Muscle layer of duodenum (tissue), 2 donors: Measurements from ENCODE around the gene PXT1.
"Not testable (repeated sequence)": the region's sequence is repeated elsewhere in the genome, so short reads cannot be mapped to it uniquely, and the experiment has no call there.

Source experiments
- H3K27ac ChIP-seq: one replicate; pipeline ENCODE4 v1.7.0; 2013; ENCODE audit warnings: mild to moderate bottlenecking, low read length
- H3K27me3 ChIP-seq: one replicate; pipeline ENCODE4 v1.7.0; 2013; ENCODE audit warnings: low read depth, mild to moderate bottlenecking, control low read depth, low read length
- H3K36me3 ChIP-seq, 2 donors: one replicate each; pipeline ENCODE4 v1.7.0; 2013; ENCODE audit warnings: low read length in 2 of 2, control low read depth in 1 of 2, mild to moderate bottlenecking in 1 of 2; ENCODE audit not compliant: insufficient read depth in 2 of 2, control insufficient read depth in 1 of 2
- H3K4me1 ChIP-seq, 2 donors: one replicate each; pipeline ENCODE4 v1.7.0; 2013; ENCODE audit warnings: low read length in 2 of 2, mild to moderate bottlenecking in 2 of 2, control low read depth in 1 of 2, moderate library complexity in 1 of 2; ENCODE audit not compliant: insufficient read depth in 2 of 2, control insufficient read depth in 1 of 2
- H3K4me3 ChIP-seq, 2 donors: one replicate each; pipeline ENCODE4 v1.7.0; 2013; ENCODE audit warnings: low read length in 2 of 2, low read depth in 1 of 2, mild to moderate bottlenecking in 1 of 2
- H3K9me3 ChIP-seq, 2 donors: one replicate each; pipeline ENCODE4 v1.7.0; 2013; ENCODE audit warnings: low read length in 2 of 2, control low read depth in 1 of 2, mild to moderate bottlenecking in 1 of 2; ENCODE audit not compliant: control insufficient read depth in 1 of 2
- donor health status: healthy.

The PXT1 gene

DNA sequence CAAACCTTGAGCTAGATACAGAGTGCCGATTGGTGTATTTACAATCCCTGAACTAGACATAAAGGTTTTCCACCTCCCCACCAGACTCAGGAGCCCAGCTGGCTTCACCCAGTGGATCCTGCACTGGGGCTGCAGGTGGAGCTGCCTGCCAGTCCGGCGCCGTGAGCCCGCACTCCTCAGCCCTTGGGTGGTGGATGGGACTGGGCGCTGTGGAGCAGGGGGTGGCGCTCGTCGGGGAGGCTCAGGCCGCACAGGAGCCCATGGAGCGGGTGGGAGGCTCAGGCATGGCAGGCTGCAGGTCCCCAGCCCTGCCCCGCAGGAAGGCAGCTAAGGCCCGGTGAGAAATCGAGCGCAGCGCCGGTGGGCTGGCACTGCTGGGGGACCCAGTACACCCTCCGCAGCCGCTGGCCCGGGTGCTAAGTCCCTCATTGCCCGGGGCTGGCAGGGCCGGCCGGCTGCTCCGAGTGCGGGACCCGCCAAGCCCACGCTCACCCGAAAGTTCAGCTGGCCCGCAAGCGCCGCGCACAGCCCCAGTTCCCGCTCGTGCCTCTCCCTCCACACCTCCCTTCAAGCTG lies 78.5 kb downstream of the PXT1 start:
- H3K4me1 ChIP-seq, H3K4me3 ChIP-seq, H3K36me3 ChIP-seq, H3K9me3 ChIP-seq, H3K27me3 ChIP-seq, H3K27ac ChIP-seq: not testable (repeated sequence)

DNA sequence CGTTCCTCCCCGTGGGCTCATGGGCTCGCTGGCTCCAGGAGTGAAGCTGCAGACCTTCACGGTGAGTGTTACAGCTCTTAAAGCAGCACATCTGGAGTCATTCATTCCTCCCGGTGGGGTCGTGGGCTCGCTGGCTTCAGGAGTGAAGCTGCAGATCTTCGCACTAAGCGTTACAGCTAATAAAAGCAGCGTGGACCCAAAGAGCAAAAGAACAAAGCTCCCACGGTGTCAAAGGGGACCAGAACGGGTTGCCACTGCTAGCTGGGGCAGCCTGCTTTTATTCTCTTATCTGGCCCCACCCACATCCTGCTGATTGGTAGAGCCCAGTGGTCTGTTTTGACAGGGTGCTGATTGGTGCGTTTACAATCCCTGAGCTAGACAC lies 79.3 kb downstream of the PXT1 start:
- not testable (repeated sequence) for H3K9me3 ChIP-seq, H3K4me3 ChIP-seq, H3K4me1 ChIP-seq, H3K36me3 ChIP-seq, H3K27ac ChIP-seq, H3K27me3 ChIP-seq

- Histone ChIP-seq H3K4me1 (peaks cover 0 to 7% of the 10 kb centered on the region in 2 donors), H3K27me3 (no peaks in the 10 kb centered on the region), H3K4me3 (no peak overlapping the region), H3K27ac (no peak overlapping the region), H3K36me3 (no peaks in the 10 kb centered on the region), H3K9me3 (no peaks in the 10 kb centered on the region)
Observed at GRCh38 chr6:36362551-36363370, 79.9 kb downstream of the PXT1 start.

GRCh38 chr6:36361071-36361470 lies 81.6 kb downstream of the PXT1 start:
- H3K4me3 ChIP-seq = no peak overlapping the region
- no peak overlapping the region for H3K27ac ChIP-seq
- no peaks in the 10 kb centered on the region for H3K36me3 ChIP-seq
- H3K9me3 ChIP-seq = no peaks in the 10 kb centered on the region
- H3K4me1 ChIP-seq = peaks cover 0 to 7% of the 10 kb centered on the region in 2 donors
- H3K27me3 ChIP-seq = no peaks in the 10 kb centered on the region

DNA sequence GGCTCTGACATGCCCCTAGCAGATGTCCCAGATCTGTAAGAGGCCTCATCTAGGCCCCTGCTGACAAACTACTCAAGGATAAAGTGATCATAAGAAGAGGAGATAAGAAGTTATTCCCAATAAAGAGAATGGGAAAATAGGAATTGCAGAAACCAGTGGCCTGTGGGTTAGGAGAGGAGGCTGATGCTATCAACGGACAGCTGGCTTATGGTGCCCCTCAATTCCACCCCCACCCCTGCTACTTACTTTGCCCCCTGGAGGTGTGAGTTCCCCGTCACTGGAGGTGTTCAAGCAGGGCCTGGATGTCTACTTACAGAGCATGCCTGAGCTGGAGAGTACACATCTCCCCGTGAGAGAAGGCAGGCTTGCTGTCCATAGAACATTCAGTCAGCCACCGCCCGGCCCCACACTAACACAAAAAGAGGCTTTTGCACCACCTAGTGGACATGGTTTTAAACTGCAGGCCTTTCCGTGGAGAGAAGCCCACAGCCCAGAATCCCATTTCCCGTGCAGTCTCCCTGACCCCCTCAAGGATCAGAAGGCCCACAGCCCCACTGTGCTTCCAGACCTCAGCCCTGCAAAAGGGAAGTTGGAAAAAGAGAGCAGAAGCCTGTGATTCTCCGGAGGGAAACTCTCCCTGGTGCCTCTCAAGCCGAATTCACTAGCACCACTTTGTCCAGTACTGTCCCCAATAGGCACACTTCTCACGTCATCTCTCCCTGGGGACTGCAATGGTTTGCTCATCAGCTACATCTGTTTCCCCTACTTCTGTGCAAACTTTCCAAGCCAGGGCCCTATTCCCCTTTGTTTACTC lies 82.2 kb downstream of the PXT1 start:
- no peaks in the 10 kb centered on the region for H3K9me3 ChIP-seq
- H3K27ac ChIP-seq = no peak overlapping the region
- no peak overlapping the region for H3K4me3 ChIP-seq
- peaks cover 0 to 7% of the 10 kb centered on the region in 2 donors for H3K4me1 ChIP-seq
- H3K27me3 ChIP-seq = no peaks in the 10 kb centered on the region
- H3K36me3 ChIP-seq = no peaks in the 10 kb centered on the region

GRCh38 chr6:36358226-36358915 lies 84.3 kb downstream of the PXT1 start:
- no peak overlapping the region for H3K27ac ChIP-seq
- no peak overlapping the region for H3K4me3 ChIP-seq
- H3K9me3 ChIP-seq = no peaks in the 10 kb centered on the region
- peaks cover 0 to 7% of the 10 kb centered on the region in 2 donors for H3K4me1 ChIP-seq
- H3K27me3 ChIP-seq = no peaks in the 10 kb centered on the region
- H3K36me3 ChIP-seq = no peaks in the 10 kb centered on the region

GRCh38 chr6:36357872-36358225 lies 84.8 kb downstream of the PXT1 start:
- no peaks in the 10 kb centered on the region for H3K9me3 ChIP-seq
- H3K27ac ChIP-seq = no peak overlapping the region
- H3K4me3 ChIP-seq = no peak overlapping the region
- H3K36me3 ChIP-seq = no peaks in the 10 kb centered on the region
- H3K4me1 ChIP-seq = peaks cover 0 to 7% of the 10 kb centered on the region in 2 donors
- H3K27me3 ChIP-seq = no peaks in the 10 kb centered on the region

DNA sequence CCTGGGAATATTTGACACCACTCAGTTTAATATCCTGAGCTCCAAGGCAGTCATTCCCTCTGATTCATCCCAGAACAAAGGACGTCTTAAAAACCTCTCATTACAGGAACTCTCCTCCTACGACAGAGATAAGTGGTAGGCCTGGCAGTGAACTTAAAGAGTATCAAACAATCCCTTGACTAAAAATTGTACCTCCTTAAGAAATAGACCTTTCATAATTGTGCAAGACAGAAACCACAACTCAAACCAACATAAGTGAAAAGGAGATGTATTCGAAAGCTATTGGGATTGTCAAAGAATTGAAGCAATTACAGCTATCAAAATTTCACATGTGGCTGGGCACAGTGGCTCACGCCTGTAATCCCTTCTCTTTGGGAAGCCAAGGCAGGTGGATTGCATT lies 86.8 kb downstream of the PXT1 start:
- H3K9me3 ChIP-seq = no peaks in the 10 kb centered on the region
- H3K4me1 ChIP-seq = peaks cover 1 to 7% of the 10 kb centered on the region in 2 donors
- H3K36me3 ChIP-seq = no peaks in the 10 kb centered on the region
- H3K4me3 ChIP-seq = no peak overlapping the region
- H3K27me3 ChIP-seq = no peaks in the 10 kb centered on the region
- no peak overlapping the region for H3K27ac ChIP-seq

GRCh38 chr6:36353411-36353915 lies 89.2 kb downstream of the PXT1 start:
- Histone ChIP-seq H3K4me1 (peaks cover 0 to 7% of the 10 kb centered on the region in 2 donors), H3K36me3 (no peaks in the 10 kb centered on the region), H3K4me3 (no peak overlapping the region), H3K27ac (no peak overlapping the region), H3K9me3 (no peaks in the 10 kb centered on the region), H3K27me3 (no peaks in the 10 kb centered on the region)

DNA sequence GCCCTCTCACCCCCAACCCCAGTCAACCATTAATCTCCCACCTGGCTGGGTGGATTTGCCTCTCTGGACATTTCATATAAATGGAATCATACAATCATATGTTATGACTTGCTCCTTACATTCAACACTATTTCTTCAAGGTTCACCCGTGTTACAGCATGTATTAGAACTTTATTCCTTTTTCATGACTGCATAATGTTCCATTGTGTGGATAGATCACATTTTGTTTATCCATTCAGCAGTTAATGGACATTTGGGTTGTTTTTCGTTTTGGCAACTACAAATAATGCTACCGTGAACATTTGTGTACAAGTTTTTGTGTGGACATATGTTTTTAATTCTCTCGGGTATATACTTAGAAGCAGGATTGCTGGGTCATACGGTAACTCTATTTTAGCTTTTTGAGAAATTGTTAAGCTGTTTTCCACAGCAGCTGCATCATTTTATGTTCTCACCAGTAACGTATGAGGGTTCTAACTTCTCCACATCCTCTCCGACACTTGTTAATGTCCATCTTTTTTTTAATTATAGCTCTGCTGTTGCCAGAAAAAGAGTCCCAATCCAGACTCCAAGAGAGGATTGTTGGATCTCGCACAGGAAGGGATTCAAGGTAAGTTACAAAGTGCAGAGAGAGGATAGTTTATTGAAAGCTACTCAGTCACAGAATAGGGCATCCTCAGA lies 90.0 kb downstream of the PXT1 start:
- Histone ChIP-seq H3K27me3 (no peaks in the 10 kb centered on the region), H3K4me3 (no peak overlapping the region), H3K4me1 (peaks cover 0 to 7% of the 10 kb centered on the region in 2 donors), H3K27ac (no peak overlapping the region), H3K9me3 (no peaks in the 10 kb centered on the region), H3K36me3 (no peaks in the 10 kb centered on the region)
